GM19468 (cell line): ENCODE data around the gene VOPP1.

Experiments
- ATAC-seq: cut with Tn5 transposase; IDR thresholded peaks from one replicate; pipeline ENCODE4 v1.9.1; 2021; ENCODE audit warnings: mild to moderate bottlenecking, moderate library complexity, moderate number of reproducible peaks; ENCODE audit not compliant: unreplicated experiment; ENCODE audit errors: extremely low read depth

Gene VOPP1

GRCh38 chr7:55557666-55558188 is 14.6 kb downstream of the VOPP1 start:
- ATAC-seq, result peak; percentile 65

GRCh38 chr7:55556492-55556891 is 15.8 kb downstream of the VOPP1 start:
- no peak for ATAC-seq

GRCh38 chr7:55556031-55556430 is 16.3 kb downstream of the VOPP1 start:
- ATAC-seq, result no peak

- no peak for ATAC-seq
These were observed 17.1 kb downstream of the VOPP1 start for GRCh38 chr7:55555160-55555559.

GRCh38 chr7:55554038-55554437 is 18.3 kb downstream of the VOPP1 start:
- no peak for ATAC-seq

GRCh38 chr7:55553024-55553345 is 19.3 kb downstream of the VOPP1 start:
- ATAC-seq, result no peak

GRCh38 chr7:55552320-55553023 is 19.8 kb downstream of the VOPP1 start:
- ATAC-seq, result no peak

- no peak for ATAC-seq
These were observed 21.3 kb downstream of the VOPP1 start for GRCh38 chr7:55550841-55551537.

DNA sequence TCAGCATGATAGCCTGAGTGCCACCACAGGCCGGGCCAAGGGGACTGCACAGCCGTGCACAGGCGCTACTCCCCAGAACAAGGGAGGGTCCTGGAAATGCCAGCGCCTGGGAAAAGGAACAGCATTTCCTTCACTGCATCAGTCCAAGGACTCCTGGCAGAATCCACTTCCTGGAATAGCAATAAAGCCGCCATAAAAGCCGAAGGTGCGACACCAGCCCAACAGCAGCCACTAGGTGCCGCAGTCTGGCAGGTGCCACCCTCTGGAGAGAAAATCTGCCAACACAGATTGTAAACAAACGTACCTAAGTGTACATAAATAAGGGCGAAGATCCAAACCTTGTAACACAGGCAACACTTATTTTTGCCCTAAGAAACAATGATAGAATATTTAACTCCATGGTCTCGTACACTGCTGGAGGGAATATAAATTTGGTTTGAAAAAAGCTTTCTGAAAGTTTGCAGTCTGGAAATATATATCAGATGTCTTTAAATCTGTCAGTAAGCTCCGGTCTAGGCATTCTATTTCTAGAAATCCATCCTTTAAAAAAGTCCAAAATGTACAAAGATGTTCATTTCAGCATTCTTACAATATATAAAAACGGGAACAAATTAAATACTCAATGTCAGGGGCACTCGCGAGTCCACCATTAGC is 22.2 kb downstream of the VOPP1 start:
- ATAC-seq, result no peak

GRCh38 chr7:55549457-55549856 is 22.8 kb downstream of the VOPP1 start:
- ATAC-seq, result peak; percentile 27

DNA sequence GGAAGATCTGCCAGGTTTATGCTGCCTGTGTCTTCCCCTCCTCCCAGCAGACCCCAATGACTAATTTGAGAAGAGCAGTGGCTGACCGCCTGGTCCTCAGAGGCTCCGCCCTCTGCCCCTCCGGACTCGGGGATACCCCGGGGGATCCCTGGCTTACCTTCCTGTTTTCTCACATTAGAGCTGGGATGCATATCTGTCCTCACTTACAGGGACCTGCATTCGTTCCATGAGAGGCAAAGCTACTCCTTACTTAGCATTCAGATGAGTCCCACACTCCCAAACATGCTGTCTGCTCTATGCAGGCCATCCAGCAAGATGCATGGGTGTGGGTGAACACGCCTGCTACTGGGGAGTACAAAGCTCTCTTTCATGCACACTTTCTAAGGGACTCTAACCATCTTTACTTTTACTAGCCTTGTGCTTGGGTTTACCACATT is 24.0 kb downstream of the VOPP1 start:
- no peak for ATAC-seq

GRCh38 chr7:55546814-55547213 is 25.5 kb downstream of the VOPP1 start:
- ATAC-seq, result no peak

DNA sequence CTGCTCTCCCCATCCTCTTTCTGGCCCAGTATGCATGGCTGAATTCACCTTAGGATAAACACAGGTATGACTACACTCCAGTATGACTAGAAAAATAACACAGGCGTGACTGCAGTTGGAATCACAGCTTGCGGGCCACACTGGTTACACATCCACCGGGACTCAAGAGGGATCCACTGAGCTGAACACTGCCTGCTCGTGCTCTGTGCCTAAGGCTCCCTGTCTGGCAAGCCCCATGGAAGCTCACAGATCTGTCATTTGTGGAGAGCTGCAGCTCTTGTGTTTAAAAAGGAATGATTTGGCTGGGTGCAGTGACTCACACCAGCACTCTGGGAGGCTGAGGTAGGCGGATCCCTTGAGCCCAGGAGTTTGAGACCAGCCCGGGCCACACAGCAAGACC is 26.8 kb downstream of the VOPP1 start:
- ATAC-seq, result no peak

DNA sequence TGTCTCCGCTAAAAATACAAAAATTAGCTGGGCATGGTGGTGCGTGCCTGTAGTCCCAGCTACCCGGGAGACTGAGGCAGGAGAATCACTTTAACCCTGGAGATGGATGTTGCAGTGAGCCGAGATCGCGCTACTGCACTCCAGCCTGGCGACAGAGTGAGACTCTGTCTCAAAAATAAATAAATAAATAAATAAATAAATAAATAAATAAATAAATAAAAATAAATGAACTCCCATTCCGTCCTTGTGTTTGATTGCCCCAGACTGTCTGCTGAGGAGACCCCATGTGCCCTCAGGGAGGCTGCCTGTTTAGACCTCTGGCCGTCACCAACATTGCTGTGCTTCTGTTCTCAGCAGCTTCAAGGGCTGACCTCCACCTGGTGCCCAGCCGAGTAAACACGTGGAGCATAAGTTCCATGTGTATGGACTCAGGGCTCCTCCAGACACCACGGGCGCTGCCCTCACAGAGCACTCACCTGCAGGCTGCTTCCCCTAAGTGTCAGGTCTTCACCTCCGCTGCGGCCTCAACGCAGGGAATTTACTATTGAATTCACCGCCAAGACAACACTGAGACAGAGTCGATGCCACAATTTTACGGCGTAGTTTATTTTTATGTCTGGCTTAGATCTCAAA is 32.0 kb downstream of the VOPP1 start:
- no peak for ATAC-seq

DNA sequence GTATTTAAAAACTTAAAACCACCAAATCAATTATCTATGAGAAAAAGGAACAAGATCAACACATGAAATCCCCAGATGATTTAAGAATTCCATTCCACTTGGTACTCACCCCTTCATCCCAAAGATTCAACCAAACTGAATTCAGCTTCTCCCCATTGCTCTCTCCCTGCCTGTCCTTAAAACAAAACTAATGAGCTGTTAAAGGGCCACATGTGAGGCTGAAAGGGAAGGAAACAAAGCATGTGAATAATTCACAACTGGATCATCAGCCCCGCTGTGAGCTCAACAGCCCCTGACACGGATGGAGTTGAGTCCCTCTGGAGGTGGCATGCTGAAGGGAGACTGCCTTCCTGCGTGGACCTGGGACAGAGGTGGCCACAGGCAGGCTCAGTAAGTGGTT is 32.9 kb downstream of the VOPP1 start:
- no peak for ATAC-seq

GRCh38 chr7:55538538-55538937 is 33.8 kb downstream of the VOPP1 start:
- no peak for ATAC-seq

DNA sequence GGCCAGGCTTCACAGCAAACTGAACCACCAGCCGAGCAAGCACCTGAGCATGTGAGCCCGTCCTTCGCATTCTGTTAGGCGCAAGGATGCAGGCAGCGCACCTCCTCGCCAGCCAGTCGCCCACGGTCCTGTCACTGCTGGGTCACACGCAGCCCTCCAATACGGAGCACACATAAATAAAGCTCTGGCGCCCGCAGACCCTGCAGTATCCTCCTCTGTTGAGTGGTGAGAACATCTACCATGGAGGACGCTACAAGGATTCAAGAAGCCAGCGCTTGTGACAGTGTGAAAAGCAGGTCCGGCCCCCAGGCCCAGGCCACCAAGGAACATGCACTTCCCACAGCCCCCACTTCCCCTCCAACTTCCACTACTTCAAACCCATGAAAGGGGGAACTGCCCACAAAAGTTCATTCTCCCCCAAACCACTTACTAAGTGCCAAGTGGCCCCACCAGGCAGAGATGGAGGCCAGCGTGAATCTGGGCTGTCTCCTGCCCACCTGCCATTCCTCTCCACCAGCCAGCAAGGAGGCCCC is 34.8 kb downstream of the VOPP1 start:
- ATAC-seq, result no peak

- ATAC-seq, result no peak
These were observed 35.5 kb downstream of the VOPP1 start for GRCh38 chr7:55536619-55537457.

DNA sequence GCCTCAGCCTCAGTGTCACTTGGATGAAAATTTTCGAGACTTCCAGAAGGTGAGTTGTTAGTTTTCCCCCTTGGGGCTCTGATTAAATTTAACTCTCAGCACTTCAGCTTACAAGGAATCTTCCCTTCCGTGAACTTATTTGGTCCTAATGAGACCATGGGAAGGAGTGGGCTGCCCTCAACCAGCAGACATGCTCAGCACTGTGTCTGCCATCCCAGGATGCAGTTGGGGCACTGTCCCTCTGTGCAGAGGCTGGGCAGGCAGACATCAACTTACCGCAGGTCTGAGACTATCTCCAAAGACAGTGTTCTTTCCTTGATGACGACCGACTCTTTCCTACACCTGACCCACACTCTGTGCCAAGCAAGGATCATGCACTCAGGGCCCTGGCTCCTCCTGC is 36.7 kb downstream of the VOPP1 start:
- ATAC-seq, result no peak
